SK-N-SH (cell line): ENCODE results near the gene CD300E. TPM values are rescaled to one million over a fixed set of nuclear protein-coding genes. Genes with fewer than 3 reads are reported as not detected.

Source experiments
- CTCF ChIA-PET: fragments of 300-600, 350-600 bp; formaldehyde crosslinking; extraction: SDS; loops from one replicate; lab custom pipeline; 2021; lab: Yijun Ruan, JAX
- POLR2A ChIA-PET: fragments of 350-600 bp; sonication (Branson Sonifier 250); formaldehyde crosslinking; extraction: SDS; loops from one replicate; lab custom pipeline; 2020; ENCODE audit warnings: antibody characterized with exemption, inconsistent platforms; lab: Yijun Ruan, JAX
- DNase-seq: peaks from one replicate; pipeline ENCODE4 v3.0.0; 2012
- H2AFZ ChIP-seq: fragments of 200-600 bp; sonication (generic); 2 replicates; pipeline ENCODE4 v1.8.1; 2016; ENCODE audit warnings: antibody characterized with exemption, mild to moderate bottlenecking, low read depth
- H3F3A ChIP-seq: fragments of 200-600 bp; sonication (generic); replicated peaks from 2 replicates; pipeline ENCODE3; 2016; ENCODE audit warnings: antibody characterized with exemption, mild to moderate bottlenecking; ENCODE audit not compliant: insufficient read depth
- H3K27ac ChIP-seq, 2 experiments: fragments of 200-500 bp in 1 of 2; fragments of 200-600 bp in 1 of 2; sonication (Bioruptor generic) in 1 of 2; sonication (generic), shearing (Covaris generic) in 1 of 2; 2 replicates each; pipeline versions ENCODE4 v1.5.1 to v1.6.1; 2014 to 2016; ENCODE audit warnings: low read depth in 2 of 2, inconsistent platforms in 1 of 2, low read length in 1 of 2, mild to moderate bottlenecking in 1 of 2, mixed read lengths in 1 of 2
- H3K27me3 ChIP-seq: fragments of 200-600 bp; sonication (generic), shearing (Covaris generic); 2 replicates; pipeline ENCODE4 v1.6.1; 2016; ENCODE audit warnings: mixed run types; ENCODE audit not compliant: insufficient read depth
- H3K36me3 ChIP-seq, 2 experiments: fragments of 200-500 bp in 1 of 2; fragments of 200-600 bp in 1 of 2; sonication (Bioruptor generic) in 1 of 2; sonication (generic) in 1 of 2; replicated peaks in 1 of 2; 2 replicates each; pipeline versions ENCODE3 to v1.5.1; 2014 to 2016; ENCODE audit warnings: low read length in 1 of 2, mild to moderate bottlenecking in 1 of 2; ENCODE audit not compliant: insufficient read depth in 2 of 2, control insufficient read depth in 1 of 2
- H3K4me1 ChIP-seq, 2 experiments: fragments of 200-500 bp in 1 of 2; fragments of 200-600 bp in 1 of 2; sonication (Bioruptor generic) in 1 of 2; sonication (generic), shearing (Covaris generic) in 1 of 2; 2 replicates each; pipeline versions ENCODE4 v1.5.1 to v1.6.1; 2014 to 2016; ENCODE audit warnings: low read depth in 1 of 2, low read length in 1 of 2, mixed run types in 1 of 2; ENCODE audit not compliant: insufficient read depth in 2 of 2, control insufficient read depth in 1 of 2
- H3K4me2 ChIP-seq: fragments of 200-600 bp; sonication (generic), shearing (Covaris generic); 2 replicates; pipeline ENCODE4 v1.6.1; 2017; ENCODE audit warnings: mixed run types
- H3K4me3 ChIP-seq, 2 experiments: fragments of 200-500 bp in 1 of 2; fragments of 200-600 bp in 1 of 2; sonication (Bioruptor generic) in 1 of 2; sonication (generic), shearing (Covaris generic) in 1 of 2; 2 replicates each; pipeline versions ENCODE4 v1.5.1 to v1.8.1; 2014 to 2016; ENCODE audit warnings: low read depth in 2 of 2, inconsistent platforms in 1 of 2, low read length in 1 of 2, mild to moderate bottlenecking in 1 of 2, mixed read lengths in 1 of 2, moderate library complexity in 1 of 2
- H3K79me2 ChIP-seq: fragments of 200-600 bp; sonication (generic); 2 replicates; pipeline ENCODE4 v1.8.1; 2017; ENCODE audit warnings: mild to moderate bottlenecking; ENCODE audit not compliant: insufficient read depth
- H3K9ac ChIP-seq: fragments of 200-600 bp; sonication (generic); 2 replicates; pipeline ENCODE4 v1.6.1; 2017; ENCODE audit warnings: mixed run types
- H3K9me2 ChIP-seq: fragments of 200-600 bp; sonication (generic); 2 replicates; pipeline ENCODE4 v1.6.1; 2017; ENCODE audit warnings: mixed run types
- H3K9me3 ChIP-seq: fragments of 200-600 bp; sonication (generic); 2 replicates; pipeline ENCODE4 v1.6.1; 2017; ENCODE audit warnings: mixed run types, mild to moderate bottlenecking, moderate library complexity
- H4K20me1 ChIP-seq: fragments of 200-600 bp; sonication (generic); 2 replicates; pipeline ENCODE4 v1.6.1; 2017; ENCODE audit warnings: mild to moderate bottlenecking, mixed run types; ENCODE audit not compliant: insufficient read depth
- EP300 ChIP-seq, 2 experiments: IDR thresholded peaks; 2 replicates each; pipeline versions ENCODE4 v1.4.0 to v1.6.1; 2012; ENCODE audit warnings: borderline replicate concordance in 1 of 2, low read depth in 1 of 2, low read length in 1 of 2
- FOSL2 ChIP-seq: IDR thresholded peaks from 2 replicates; pipeline ENCODE4 v1.4.0; 2012; ENCODE audit warnings: low read depth, mild to moderate bottlenecking, moderate library complexity, borderline replicate concordance
- FOXM1 ChIP-seq: IDR thresholded peaks from 2 replicates; pipeline ENCODE4 v1.4.0; 2012; ENCODE audit warnings: low read depth, mild to moderate bottlenecking
- JUND ChIP-seq: IDR thresholded peaks from 2 replicates; pipeline ENCODE4 v1.4.0; 2012
- MEF2A ChIP-seq: IDR thresholded peaks from 2 replicates; pipeline ENCODE4 v1.4.0; 2012; ENCODE audit warnings: low read depth, borderline replicate concordance
- MXI1 ChIP-seq: IDR thresholded peaks from 2 replicates; pipeline ENCODE4 v1.6.1; 2012; ENCODE audit warnings: mild to moderate bottlenecking, low read depth, low read length, improper control_type of control experiment
- NFIC ChIP-seq: IDR thresholded peaks from 2 replicates; pipeline ENCODE4 v1.4.0; 2012; ENCODE audit warnings: borderline replicate concordance
- PBX3 ChIP-seq: IDR thresholded peaks from 2 replicates; pipeline ENCODE4; 2012
- POLR2AphosphoS5 ChIP-seq: IDR thresholded peaks from 2 replicates; pipeline ENCODE4 v1.6.1; 2012; ENCODE audit warnings: low read depth, low read length
- RCOR1 ChIP-seq: fragments of 150-350 bp; IDR thresholded peaks from 2 replicates; pipeline ENCODE4 v1.6.1; 2017; ENCODE audit warnings: antibody characterized with exemption, low read length
- SIN3A ChIP-seq: IDR thresholded peaks from 2 replicates; pipeline ENCODE4 v1.6.1; 2012; ENCODE audit warnings: low read depth, mild to moderate bottlenecking, low read length, moderate library complexity, borderline replicate concordance
- TAF1 ChIP-seq: IDR thresholded peaks from 2 replicates; pipeline ENCODE4 v1.6.1; 2012; ENCODE audit warnings: low read depth, mild to moderate bottlenecking, low read length, moderate library complexity, borderline replicate concordance
- TCF12 ChIP-seq: IDR thresholded peaks from 2 replicates; pipeline ENCODE4 v1.4.0; 2012
- TEAD4 ChIP-seq: IDR thresholded peaks from 2 replicates; pipeline ENCODE4 v1.4.0; 2012; ENCODE audit warnings: mild to moderate bottlenecking, borderline replicate concordance; ENCODE audit not compliant: insufficient read depth
- YY1 ChIP-seq: IDR thresholded peaks from 2 replicates; pipeline ENCODE4 v1.4.0; 2012; ENCODE audit warnings: low read depth, mild to moderate bottlenecking
- WGBS: methylation state at CpG from one replicate; pipeline ENCODE4 v1.1.6; 2017; ENCODE audit warnings: low lambda C conversion rate; 5-methylcytosine and 5-hydroxymethylcytosine counted together
- polyA plus RNA-seq, 3 experiments: library from polyadenylated mRNA; depleted of rRNA; stranded (reverse); fragments of >200 nt; gene quantifications; 2 replicates each; pipeline ENCODE4 v1.2.3, GENCODE V29; 2012
- TF ChIP-seq, protein P1 (sequence below): IDR thresholded peaks from 2 replicates; pipeline ENCODE4 v1.4.0; 2012; ENCODE audit warnings: low read depth, borderline replicate concordance
- TF ChIP-seq, protein P2 (sequence below): fragments of 150-350 bp; IDR thresholded peaks from 2 replicates; pipeline ENCODE4 v1.6.1; 2017; ENCODE audit warnings: antibody characterized with exemption, low read length, low read depth, borderline replicate concordance

CD300E gene
- polyA plus RNA-seq, 1 of the 3 experiments (the other 2 are of a cell fraction), result not detected

GRCh38 chr17:74569020-74570003 lies 54.2 kb downstream of the CD300E start:
- H3K4me3 ChIP-seq, result no peak overlapping the region
- no peaks in the 10 kb centered on the region for H3K27me3 ChIP-seq
- ChIA-PET POLR2A (no interaction called here), CTCF (interaction anchor here (1.1 to 2.3 kb wide), 4 partner anchors 37 to 201 kb away, joined by 3 to 7 read pairs (median 4); no protein-coding TSS in a partner anchor)
- H3K36me3 ChIP-seq, result no peaks in the 10 kb centered on the region
- no peaks in the 10 kb centered on the region for H3K9me2 ChIP-seq
- H3K27ac ChIP-seq, result no peak overlapping the region
- H3K4me1 ChIP-seq, result no peaks in the 10 kb centered on the region
- H3K9ac ChIP-seq, result no peak overlapping the region
- no peaks in the 10 kb centered on the region for H3K79me2 ChIP-seq
- H2AFZ ChIP-seq, result no peak overlapping the region
- no peak for DNase-seq
- no peaks in the 10 kb centered on the region for H3F3A ChIP-seq
- H4K20me1 ChIP-seq, result no peaks in the 10 kb centered on the region
- no peaks in the 10 kb centered on the region for H3K9me3 ChIP-seq
- no peak for TF ChIP-seq PBX3
- TF ChIP-seq MXI1, result no peak
- no peak for TF ChIP-seq YY1
- TF ChIP-seq EP300 (IDR thresholded peaks at IDR 0.05; ENCODE audit: borderline replicate concordance in 1 of 2, low read depth in 1 of 2, low read length in 1 of 2), result no peak
- no peak for TF ChIP-seq JUND
- TF ChIP-seq NFIC, result no peak
- no peak for TF ChIP-seq TEAD4
- TF ChIP-seq FOSL2, result no peak
- no peak for TF ChIP-seq MEF2A
- TF ChIP-seq FOXM1, result no peak
- TF ChIP-seq, protein P1, sequence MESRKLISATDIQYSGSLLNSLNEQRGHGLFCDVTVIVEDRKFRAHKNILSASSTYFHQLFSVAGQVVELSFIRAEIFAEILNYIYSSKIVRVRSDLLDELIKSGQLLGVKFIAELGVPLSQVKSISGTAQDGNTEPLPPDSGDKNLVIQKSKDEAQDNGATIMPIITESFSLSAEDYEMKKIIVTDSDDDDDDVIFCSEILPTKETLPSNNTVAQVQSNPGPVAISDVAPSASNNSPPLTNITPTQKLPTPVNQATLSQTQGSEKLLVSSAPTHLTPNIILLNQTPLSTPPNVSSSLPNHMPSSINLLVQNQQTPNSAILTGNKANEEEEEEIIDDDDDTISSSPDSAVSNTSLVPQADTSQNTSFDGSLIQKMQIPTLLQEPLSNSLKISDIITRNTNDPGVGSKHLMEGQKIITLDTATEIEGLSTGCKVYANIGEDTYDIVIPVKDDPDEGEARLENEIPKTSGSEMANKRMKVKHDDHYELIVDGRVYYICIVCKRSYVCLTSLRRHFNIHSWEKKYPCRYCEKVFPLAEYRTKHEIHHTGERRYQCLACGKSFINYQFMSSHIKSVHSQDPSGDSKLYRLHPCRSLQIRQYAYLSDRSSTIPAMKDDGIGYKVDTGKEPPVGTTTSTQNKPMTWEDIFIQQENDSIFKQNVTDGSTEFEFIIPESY, result no peak
- TF ChIP-seq, all 33 proteins: peak for 0
- no peak overlapping the region for H3K4me2 ChIP-seq
- 46% methylated on average over 29 of the region's 32 CpGs for WGBS

DNA sequence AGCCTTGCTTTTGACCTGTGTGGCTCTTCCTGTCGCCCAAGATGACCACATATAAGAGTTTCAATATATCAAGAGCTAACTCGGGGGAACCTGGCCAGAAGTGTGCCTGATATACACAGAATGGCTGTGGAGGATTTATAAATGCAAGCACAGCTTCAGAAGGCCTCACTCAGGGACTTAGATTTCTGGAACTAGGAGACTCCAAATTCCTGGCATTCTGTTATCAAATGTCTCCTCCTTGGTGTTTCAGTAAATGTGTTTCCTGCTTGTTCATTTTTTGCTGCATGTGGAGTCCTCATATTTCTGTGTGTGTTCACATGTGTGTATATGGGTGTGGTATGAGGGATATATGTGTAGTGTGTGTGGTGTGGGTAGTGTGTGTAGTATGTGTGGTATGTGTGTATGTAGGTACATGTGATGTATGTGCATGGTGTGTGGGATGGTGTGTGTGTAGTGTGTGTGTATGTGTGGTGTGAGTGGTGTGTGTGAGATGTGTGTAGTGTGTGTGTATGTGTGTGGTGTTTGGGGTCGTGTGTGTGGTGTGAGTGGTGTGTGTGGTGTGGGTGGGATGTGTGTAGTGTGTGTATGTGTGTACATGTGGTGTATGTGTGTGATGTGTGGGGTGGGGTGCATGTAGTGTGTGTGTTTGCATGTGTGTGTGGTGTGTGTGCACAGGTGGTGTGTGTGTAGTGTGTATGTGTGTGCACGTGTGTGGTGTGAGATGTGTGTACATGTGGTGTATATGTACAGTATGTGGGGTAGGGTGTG lies 55.2 kb downstream of the CD300E start:
- H3K27ac ChIP-seq, result no peak overlapping the region
- H3K4me2 ChIP-seq, result no peak overlapping the region
- H3K9me2 ChIP-seq, result no peaks in the 10 kb centered on the region
- no peaks in the 10 kb centered on the region for H3F3A ChIP-seq
- H4K20me1 ChIP-seq, result no peaks in the 10 kb centered on the region
- DNase-seq, result no peak
- ChIA-PET CTCF (interaction anchor here (1.7 to 3.8 kb wide), 4 partner anchors 21 to 169 kb away, joined by 4 to 104 read pairs (median 29); partner anchors contain the start of gene RAB37), POLR2A (no interaction called here)
- no peaks in the 10 kb centered on the region for H3K4me1 ChIP-seq
- no peak for TF ChIP-seq TCF12
- TF ChIP-seq MXI1, result no peak
- no peak for TF ChIP-seq NFIC
- no peak for TF ChIP-seq SIN3A
- TF ChIP-seq, protein P2, sequence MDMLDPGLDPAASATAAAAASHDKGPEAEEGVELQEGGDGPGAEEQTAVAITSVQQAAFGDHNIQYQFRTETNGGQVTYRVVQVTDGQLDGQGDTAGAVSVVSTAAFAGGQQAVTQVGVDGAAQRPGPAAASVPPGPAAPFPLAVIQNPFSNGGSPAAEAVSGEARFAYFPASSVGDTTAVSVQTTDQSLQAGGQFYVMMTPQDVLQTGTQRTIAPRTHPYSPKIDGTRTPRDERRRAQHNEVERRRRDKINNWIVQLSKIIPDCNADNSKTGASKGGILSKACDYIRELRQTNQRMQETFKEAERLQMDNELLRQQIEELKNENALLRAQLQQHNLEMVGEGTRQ, result no peak
- TF ChIP-seq TAF1, result no peak
- no peak for TF ChIP-seq POLR2AphosphoS5
- TF ChIP-seq FOXM1, result no peak
- TF ChIP-seq RCOR1, result no peak
- TF ChIP-seq, protein P1, result no peak
- H3K9ac ChIP-seq, result no peak overlapping the region
- WGBS, result 20% methylated on average over 4 of the region's 4 CpGs
- no peak overlapping the region for H3K4me3 ChIP-seq
- H3K79me2 ChIP-seq, result no peaks in the 10 kb centered on the region
- H2AFZ ChIP-seq, result no peak overlapping the region
- no peaks in the 10 kb centered on the region for H3K36me3 ChIP-seq
- no peaks in the 10 kb centered on the region for H3K27me3 ChIP-seq
- no peaks in the 10 kb centered on the region for H3K9me3 ChIP-seq
